HG03064 (cell line): ENCODE results near the gene ACTL7B.
"Not testable (repeated sequence)": the region's sequence is repeated elsewhere in the genome, so short reads cannot be mapped to it uniquely, and the experiment has no call there.

Experiments
- ATAC-seq: cut with Tn5 transposase; IDR thresholded peaks from one replicate; pipeline ENCODE4 v1.9.1; 2021; ENCODE audit warnings: low read depth; ENCODE audit not compliant: unreplicated experiment

The ACTL7B gene

GRCh38 chr9:108874058-108874788 lies 18.4 kb upstream of the ACTL7B start:
- no peak for ATAC-seq

- no peak for ATAC-seq
Measured at GRCh38 chr9:108869092-108869725, 13.4 kb upstream of the ACTL7B start.

DNA sequence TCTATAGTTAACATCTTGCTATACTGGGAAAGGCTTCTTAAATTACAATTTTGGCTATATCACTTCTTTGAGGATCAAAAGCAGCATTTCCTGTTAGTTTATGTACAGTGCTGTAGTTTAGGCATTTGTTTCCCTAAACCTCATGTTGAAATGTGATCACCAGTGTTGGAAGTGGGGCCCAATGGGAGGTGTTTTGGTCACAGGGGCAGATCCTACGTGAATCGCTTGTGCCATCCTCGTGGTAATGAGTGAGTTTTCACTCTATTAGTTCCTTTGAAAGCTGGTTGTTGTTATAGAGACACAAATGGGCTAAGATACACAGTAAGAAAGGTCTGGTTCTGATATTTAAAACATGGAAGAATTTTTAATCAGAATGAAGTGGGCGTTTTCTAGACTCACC lies 12.0 kb upstream of the ACTL7B start:
- no peak for ATAC-seq

DNA sequence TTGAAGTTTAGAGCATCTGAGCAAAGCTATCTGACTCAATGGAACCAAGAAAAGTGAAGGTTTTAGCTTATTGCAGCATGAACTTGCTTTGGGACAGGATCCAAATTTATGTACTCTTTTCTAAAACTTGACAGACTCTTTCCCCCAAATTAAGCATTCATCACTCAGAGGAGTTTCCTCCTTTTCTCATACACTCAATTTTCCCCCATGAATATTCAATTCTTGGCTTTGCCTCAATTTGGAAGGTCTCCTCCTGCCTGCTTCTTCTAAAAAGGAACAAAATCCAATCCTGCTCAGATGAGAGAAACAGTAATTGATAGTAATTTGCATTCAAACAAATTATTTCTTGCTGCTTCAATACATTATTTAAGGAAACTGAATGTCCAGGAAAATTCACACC lies 11.3 kb upstream of the ACTL7B start:
- ATAC-seq, result no peak

DNA sequence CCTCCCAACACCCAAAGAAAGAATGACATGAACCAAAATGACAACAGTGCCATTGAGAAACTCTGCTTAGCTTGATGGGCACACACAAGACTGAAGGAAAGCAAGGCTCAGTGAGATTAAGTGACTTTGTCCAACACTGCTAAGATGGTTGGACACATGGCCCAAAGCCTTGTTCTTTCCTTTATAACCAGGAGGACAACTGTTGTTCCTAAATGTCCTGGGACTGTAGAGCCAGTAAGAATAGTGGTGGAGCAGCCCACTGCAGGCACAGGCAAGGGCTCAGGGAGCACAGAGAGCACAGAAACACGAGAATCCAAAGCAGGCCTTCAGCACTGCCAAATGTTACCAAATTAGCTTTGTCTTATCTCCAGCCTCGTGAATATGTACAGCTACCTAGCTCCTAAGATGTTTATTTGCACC lies 10.2 kb upstream of the ACTL7B start:
- ATAC-seq, result no peak

DNA sequence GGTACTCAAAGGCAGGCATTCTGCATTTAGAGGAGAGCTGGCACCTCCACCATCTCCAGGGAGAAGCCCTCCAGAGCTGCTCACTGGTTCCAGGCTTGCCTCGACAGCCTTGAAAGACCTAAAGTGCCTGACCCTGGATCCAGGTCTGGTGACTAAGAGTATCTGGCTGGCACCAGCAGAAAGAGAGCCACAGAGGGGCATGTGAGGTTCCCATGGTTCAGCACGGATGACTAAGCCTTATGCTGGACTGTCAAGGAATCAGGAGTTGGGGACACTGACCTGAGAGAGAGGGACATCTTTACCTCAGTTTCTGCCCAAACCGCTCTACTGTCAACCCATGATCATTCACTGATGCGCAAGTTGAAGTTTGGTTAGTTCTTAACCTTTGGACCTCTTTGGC lies 9.3 kb upstream of the ACTL7B start:
- ATAC-seq, result no peak

DNA sequence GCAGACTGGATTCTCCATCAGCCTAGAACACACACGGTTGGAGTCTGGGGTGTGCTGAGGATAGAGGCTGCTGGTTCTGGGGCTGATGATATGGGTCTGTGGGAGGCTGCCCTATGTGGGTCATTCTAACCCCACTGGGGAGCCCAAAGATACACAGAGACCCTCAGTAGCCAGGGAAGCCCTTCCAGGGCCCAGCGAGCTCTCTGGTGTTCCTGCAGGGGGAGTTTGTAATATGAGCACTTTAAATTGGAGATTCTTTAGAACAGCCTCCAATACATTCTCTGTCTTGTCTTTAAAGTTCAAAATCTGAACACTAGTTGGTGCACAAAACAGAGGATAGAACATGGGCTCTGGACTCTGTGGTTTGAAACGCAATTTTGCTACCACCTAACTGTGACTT lies 8.7 kb upstream of the ACTL7B start:
- ATAC-seq, result no peak

DNA sequence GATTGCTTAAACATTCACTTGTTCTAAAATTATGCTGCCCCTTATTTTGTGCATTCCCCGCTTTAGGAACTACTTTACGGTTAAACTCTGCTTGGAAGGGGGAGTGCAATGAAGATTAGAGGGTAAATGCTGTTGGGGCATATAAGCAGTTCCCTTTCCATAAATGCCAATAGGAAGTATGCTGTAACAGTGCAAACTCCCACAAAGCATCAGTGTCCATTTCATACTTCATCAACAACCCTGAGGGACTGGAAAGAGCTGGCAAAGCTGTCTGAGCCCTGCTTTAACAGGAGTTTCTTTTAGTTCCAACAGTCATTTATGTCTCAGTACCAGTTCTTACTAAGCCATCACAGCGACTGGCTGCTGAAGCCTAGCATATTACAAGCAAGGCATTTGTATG lies 8.1 kb upstream of the ACTL7B start:
- ATAC-seq, result no peak

GRCh38 chr9:108861997-108862396 lies 6.2 kb upstream of the ACTL7B start, which contains the start of gene ACTL7A:
Gene ACTL7A, plus strand, starts transcription at chr9:108862266. Its CDS starts 57 bp downstream, at chr9:108862323.
- no peak for ATAC-seq

GRCh38 chr9:108861464-108861863 lies 5.7 kb upstream of the ACTL7B start:
- ATAC-seq, result no peak

DNA sequence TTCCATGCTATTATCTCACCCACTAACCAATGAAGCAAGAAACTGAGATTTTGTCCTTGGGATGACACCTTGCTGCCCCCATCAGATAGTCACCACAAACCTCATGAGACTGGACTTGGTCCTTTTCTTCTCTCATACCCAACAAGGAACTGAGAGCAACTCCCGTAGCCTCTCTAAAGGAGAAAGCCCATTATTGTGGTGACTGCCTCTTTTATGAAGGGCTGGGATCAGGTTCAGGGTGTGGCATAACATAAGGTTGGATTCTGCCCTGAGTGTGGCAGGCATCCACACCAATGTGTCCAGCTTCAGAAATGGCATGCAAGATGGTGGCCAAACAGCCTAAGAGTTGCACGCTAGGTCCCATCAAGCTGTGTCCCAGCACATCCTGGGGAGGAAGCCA lies 5.0 kb upstream of the ACTL7B start:
- no peak for ATAC-seq

GRCh38 chr9:108860354-108860753 lies 4.6 kb upstream of the ACTL7B start:
- ATAC-seq, result no peak

GRCh38 chr9:108859459-108860114 lies 3.8 kb upstream of the ACTL7B start:
- no peak for ATAC-seq

- ATAC-seq, result no peak
Measured at GRCh38 chr9:108857572-108857971, 1.8 kb upstream of the ACTL7B start.

DNA sequence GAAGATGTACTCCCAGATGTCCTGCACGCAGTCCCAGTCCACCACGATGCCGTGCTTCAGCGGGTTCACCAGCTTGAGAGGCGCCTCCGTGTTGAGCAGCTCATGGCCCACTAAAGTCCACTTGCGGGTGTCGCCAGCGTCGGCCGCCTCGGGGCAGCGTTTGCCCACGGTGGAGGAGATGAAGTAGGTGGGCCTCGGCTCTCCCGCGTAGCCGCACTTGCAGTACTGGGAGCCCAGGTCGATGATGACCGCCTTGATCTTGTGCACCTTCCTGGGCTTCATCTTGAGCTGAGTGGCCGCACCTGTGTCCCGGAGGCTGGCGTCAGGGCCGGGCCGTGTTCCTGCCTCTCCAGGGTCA lies 278 bp downstream of the ACTL7B start:
- no peak for ATAC-seq

DNA sequence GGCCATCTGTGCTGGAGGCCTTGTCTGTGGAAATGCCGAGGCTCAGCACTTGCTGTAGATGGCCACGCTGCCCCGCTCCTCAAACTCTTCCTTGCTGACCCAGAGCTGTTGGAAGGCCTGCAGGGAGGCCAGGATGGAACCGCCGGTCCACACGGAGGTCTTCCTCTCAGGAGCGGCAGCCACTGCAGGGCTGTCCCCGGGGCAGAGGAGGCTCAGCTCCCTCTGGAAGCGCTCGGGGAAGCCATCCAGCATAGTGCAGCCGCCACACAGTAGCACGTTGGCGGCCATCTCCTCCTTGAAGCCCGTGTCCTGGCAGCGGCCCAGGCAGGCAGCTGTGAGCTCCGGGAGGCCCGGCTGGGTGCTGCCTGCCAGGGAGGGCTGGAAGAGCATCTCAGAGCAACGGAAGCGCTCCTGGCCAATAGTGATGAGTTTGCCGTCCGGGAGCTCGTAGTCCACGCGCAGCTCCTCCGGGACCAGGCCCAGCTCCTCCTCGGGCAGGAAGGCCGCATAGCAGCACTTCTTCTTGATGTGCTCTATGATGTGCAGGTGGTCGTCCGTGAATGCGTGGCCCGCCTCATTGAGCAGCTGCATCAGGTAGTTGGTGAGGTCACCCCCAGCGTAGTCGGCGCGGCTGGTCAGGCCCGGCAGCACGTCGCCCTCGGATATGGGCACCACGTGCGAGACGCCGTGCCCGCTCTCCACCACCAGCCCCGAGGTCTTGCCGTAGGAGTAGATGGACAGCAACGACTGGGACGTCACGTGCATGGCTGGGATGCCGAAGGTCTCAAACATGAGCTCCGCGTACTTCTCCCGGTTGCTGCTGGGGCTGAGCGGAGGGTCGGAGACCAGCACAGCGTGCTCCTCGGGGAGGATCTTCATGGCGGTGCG lies 901 bp downstream of the ACTL7B start:
- ATAC-seq, result no peak

DNA sequence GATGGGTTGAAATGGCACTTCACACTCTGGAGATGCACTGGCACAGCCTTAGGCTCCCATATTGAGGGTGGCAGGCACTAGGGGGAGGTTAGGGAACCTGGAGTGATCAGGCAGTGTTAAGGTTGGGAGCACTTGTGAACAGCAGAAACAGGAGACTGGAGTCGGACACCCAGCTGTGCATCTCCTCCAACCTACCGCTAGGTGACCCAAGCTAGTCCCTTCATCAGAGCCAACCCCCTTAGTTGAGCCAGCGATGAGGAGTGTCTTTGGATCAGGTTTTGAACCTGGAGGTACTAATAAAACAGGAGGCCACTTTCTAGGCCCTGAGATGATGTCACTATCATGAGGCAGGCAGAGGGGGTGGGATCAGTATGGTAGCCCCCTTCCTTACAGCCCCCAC lies 1.7 kb downstream of the ACTL7B start:
- no peak for ATAC-seq

- no peak for ATAC-seq
Measured at GRCh38 chr9:108852079-108852478, 3.7 kb downstream of the ACTL7B start.

DNA sequence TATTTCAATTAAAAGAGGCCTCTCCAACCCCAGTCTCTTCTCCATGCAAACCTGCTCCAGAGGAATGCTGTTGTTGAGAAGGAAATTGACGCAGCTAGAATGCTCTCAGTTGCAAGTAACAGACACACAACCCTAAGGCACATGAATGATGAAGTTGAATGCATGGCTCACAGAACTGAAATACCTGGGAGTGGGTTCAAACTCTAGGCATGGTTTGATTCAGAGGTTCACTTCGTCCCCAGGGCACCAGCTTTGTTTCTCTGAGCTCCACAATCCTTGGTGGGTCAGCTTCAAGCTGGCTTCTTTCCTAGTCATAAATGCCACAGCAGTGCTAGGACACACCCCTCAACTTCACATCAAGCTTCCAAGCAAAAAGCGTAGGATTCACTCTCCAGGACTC lies 4.6 kb downstream of the ACTL7B start:
- ATAC-seq, result no peak

DNA sequence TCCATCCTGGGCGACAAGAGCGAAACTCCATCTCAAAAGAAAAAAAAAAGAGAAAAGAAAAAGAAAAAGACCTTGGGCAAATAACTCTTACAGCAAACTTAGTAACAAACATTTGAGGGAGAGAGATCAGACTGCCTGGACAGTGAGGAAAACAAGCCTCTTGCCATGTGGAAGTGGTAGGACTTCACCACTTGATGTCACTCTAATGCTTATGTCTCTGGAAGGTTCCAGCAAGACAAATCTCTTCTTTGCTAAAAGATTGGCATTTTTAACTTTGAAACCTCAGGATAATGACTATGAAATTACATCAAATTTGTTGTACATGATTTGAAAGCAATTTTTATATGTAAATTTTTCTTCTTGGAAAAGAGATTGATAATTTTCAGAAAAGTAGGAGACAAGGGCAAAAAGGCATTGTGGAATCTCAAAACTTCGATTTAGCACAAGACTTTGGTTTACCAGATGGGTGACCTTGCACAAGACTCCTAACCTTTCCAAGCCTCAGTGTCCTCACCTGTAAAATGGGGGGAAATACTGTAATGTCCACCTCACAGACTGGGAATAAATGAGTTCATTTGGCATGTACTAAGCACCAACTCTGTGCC lies 5.4 kb downstream of the ACTL7B start:
- no peak for ATAC-seq

GRCh38 chr9:108848296-108848695 lies 7.5 kb downstream of the ACTL7B start:
- ATAC-seq, result not testable (repeated sequence)
